ENCODE results near the gene MCCC1.
A peak's percentile ranks its signal among the peaks of the same experiment; 100 is the strongest.

MCCC1 gene

GRCh38 chr3:182986021-182986420 lies 113.3 kb downstream of the MCCC1 start:
- DNase-seq (ENCODE audit: low read depth in 1 of 2, low spot score in 1 of 2), result no peak

- DNase-seq (ENCODE audit: low read depth in 1 of 2, low spot score in 1 of 2), result no peak
These were observed 115.4 kb downstream of the MCCC1 start for GRCh38 chr3:182983876-182984275.

- DNase-seq (ENCODE audit: low read depth in 1 of 2, low spot score in 1 of 2), result no peak
These were observed 118.3 kb downstream of the MCCC1 start for GRCh38 chr3:182981038-182981380.

- DNase-seq (ENCODE audit: low read depth in 1 of 2, low spot score in 1 of 2), result peak; percentile 79 to 86
These were observed 118.9 kb downstream of the MCCC1 start, which contains the start of gene DCUN1D1 for GRCh38 chr3:182980204-182981037. DCUN1D1 (minus strand) TSS chr3:182980538; CDS start chr3:182980489, 49 bp downstream.

- no peak for DNase-seq (ENCODE audit: low read depth in 1 of 2, low spot score in 1 of 2)
These were observed 119.6 kb downstream of the MCCC1 start for GRCh38 chr3:182979674-182980191.

- no peak for DNase-seq (ENCODE audit: low read depth in 1 of 2, low spot score in 1 of 2)
These were observed 120.1 kb downstream of the MCCC1 start for GRCh38 chr3:182979103-182979673.

- DNase-seq (ENCODE audit: low read depth in 1 of 2, low spot score in 1 of 2), result no peak
These were observed 120.9 kb downstream of the MCCC1 start for GRCh38 chr3:182978387-182978786.

GRCh38 chr3:182973047-182973446 lies 126.2 kb downstream of the MCCC1 start:
- DNase-seq (ENCODE audit: low read depth in 1 of 2, low spot score in 1 of 2), result no peak

GRCh38 chr3:182972387-182972786 lies 126.9 kb downstream of the MCCC1 start:
- DNase-seq (ENCODE audit: low read depth in 1 of 2, low spot score in 1 of 2), result no peak

- DNase-seq (ENCODE audit: low read depth in 1 of 2, low spot score in 1 of 2), result no peak
These were observed 127.7 kb downstream of the MCCC1 start for GRCh38 chr3:182971637-182972036.

- DNase-seq (ENCODE audit: low read depth in 1 of 2, low spot score in 1 of 2), result no peak
These were observed 128.4 kb downstream of the MCCC1 start for GRCh38 chr3:182970811-182971418.

GRCh38 chr3:182969853-182970252 lies 129.4 kb downstream of the MCCC1 start:
- DNase-seq (ENCODE audit: low read depth in 1 of 2, low spot score in 1 of 2), result no peak

- no peak for DNase-seq (ENCODE audit: low read depth in 1 of 2, low spot score in 1 of 2)
These were observed 130.0 kb downstream of the MCCC1 start for GRCh38 chr3:182969277-182969676.

GRCh38 chr3:182967218-182968204 lies 131.8 kb downstream of the MCCC1 start:
- DNase-seq (ENCODE audit: low read depth in 1 of 2, low spot score in 1 of 2), result no peak

- no peak for DNase-seq (ENCODE audit: low read depth in 1 of 2, low spot score in 1 of 2)
These were observed 133.4 kb downstream of the MCCC1 start for GRCh38 chr3:182965861-182966366.
